ENCODE data around the gene BHLHE41.

The BHLHE41 gene

DNA sequence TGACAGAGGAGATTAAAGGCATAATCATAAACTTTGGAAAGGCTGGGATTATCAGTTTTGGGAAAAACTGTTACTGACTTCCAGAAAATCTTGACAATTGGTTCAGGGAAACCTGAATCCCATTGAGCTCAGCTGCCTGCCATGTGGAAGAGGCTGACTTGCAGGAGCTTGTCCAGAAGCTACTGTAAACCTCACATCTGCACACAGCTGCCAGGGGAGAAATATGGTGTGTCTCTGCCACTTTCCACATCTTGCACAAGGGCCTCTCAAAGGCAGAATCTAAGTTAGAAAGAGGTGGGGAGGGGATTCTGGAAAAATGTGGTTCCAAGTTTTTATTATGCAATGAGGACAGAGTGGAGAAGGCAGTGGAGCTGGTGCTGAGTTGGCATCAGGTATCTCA lies 8.7 kb upstream of the BHLHE41 start:
- no peak for DNase-seq

DNA sequence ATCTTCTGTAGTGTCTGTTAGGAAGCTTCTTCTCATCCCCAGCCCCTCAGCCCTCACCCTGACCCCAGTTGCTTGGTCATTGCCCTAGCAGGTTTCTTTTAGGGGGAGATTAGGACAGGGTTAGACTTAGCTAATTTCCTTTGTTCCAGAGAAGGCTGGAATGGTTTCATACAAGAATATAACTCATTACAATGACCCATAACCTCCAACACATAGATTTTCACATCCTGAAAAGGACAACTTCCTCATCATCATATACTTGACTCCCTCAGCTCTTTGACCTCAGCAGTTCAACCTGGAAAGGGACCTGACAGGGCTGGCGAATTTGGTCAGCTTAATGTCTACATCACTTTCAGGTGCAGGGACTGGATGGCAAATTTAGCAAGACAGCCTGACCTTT lies 8.0 kb upstream of the BHLHE41 start:
- no peak for DNase-seq

DNA sequence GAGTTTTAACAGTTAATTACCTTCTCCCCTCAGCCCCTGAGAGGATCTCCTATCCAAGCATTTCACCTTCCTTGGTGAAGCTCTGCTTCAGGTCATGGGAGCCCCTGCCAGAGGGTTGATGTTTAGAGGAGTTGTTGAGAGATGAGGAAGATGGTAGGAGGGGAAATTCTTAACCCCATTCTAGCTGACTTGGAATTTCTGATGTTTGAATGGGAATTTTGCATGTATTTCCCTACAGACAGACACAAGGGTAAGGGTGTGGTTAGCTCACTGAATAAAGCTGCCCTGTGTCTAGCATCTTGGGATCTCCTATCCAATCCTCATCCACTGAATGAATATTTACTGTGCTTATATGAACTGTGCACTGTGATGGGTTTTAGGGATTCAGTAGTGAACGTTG lies 7.1 kb upstream of the BHLHE41 start:
- no peak for DNase-seq

DNA sequence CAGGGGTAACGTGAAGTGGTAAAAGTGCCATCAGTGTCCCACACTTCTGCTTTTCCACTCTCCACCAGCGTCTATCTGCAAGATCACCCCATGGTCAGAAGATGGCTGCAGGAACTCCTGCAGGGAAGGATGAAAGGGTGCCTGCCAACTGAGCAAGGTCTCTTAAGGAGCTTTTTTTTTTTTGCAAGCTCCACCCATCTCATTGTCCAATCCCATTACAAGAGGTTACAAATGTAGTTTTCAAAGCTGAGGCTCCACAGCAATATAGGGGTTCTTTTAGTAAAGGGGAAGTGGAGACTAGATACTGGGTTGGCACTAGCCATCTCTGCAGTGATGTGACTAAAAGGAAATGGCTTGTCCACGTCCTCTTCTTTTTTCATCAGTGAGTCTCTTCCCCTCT lies 5.9 kb upstream of the BHLHE41 start:
- no peak for DNase-seq

DNA sequence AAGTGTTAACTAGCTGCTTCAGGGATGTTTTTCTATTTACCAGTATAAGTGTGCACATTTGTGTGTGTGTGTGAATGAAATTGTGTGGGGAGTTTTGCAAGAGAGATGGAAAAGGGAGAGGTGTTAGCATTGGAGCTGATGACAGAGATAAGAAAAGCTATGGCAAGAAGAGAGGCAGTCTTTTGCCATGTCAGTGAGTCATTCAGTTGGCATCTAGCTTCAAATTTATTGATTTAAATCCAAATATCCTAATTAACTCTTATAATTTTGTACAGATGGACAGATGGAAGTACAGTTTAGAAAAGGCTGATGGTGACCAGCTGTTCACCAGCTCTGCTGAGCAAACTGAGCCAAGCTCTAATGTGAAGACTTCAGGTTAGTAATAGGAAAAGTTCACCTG lies 3.3 kb upstream of the BHLHE41 start:
- no peak for DNase-seq

DNA sequence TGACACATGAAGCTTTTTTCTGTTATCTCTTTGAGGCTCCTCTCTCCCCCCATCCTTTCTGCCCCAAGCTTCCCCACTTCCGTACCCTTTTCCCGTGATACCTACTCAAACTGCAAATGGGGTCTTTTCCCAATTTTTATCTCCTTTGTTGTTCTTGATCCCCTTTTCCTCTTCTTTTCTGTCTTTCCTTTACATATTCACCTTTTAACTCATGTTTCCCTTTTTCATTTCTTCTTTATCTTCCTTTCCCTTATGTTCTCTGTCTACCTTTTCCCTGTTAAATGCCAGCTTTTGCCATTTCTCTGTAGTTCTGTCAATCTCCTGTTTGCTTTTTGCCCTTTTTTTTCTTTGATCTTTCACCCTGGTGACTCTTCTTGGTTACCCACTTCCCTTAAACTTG lies 2.6 kb upstream of the BHLHE41 start:
- DNase-seq, result no peak

DNA sequence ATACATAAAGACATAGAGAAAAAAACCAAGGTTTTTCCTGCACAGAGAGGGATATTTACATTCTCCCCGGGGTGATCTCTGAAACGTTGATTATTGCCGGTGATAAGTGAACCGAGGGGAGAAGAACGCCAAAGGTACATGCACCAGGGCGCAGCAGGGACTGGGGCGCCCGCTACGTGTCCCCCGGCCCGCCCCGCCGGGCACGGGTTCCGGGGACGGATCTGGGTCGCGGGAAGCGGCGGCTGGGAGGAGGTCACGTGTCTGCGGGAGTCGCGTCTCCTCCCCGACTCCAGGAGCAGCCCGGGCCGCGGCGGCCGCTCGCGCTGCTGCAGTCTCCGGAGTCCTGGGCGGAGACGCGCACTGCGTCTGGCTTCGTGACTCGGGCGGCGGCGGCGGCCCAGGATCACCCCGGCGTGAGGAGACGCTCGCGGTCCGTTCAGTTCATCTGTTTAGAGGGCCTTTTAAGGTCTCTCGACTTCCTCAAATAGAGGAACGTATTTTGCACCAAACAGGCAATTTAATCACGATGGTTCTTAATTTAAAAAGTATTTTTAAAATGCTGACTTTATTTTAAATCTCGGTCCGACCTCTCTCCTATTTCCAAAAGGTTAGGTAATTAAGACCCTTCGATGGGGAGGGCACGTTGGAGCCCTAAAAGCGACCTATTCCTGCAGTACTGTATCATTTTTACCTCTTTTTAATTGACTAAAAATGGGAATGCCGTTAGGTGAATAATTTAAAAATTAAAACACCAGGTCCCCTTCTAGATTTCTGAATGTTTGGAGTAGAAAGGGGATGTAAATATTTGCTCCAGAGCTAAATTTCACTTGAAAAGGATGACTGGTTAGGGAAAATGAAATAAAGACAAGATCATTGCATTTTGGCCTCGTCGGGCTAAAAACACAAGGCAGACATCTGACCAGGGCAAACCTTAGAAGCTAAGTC lies 1.8 kb upstream of the BHLHE41 start:
- DNase-seq, result peak; percentile 87

DNA sequence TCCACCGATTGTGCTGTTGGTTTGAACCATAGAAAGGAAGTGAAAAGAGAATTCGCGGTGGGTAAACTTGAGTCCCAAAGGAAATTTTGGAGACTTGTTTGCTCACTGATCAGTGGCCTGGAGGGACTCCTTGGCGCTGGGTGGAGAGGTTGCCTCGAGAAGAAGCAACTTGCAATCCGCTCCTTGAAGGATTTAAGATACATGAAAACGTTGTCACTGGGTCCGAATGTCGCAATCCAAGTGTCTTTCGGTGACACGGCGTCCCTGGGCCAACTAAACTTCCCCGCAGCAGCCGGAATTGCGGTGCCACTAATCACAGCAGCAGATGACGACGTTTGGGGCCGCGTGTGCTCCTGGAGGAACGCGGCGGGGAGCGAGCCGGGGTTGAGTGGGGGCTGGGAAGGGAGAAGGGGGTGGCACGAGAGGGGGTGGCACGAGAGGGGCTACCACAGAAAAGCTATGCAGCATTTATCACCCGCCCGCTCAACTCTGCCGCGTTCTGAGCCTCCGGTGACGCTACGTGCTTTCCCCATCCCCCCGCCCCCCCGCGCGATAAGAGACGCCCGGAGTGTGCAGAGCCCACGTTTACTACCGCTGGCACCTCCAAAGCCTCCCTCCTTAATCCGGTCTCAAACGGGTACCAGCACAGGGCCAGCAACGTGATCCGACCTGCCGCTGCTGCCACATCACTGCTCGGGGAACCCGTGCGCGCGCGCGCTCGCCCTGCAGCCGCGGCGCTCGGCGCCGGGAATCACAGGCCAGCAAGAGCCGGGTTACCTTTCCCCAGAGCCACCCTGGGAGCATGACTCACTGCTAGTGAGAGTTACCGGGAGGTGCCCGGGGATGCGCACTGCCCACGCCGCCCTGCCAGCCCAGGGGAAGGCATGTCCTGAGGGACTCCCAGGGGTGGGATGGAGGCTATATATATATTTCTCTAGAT lies 833 bp upstream of the BHLHE41 start:
- peak; percentile 81 for DNase-seq

DNA sequence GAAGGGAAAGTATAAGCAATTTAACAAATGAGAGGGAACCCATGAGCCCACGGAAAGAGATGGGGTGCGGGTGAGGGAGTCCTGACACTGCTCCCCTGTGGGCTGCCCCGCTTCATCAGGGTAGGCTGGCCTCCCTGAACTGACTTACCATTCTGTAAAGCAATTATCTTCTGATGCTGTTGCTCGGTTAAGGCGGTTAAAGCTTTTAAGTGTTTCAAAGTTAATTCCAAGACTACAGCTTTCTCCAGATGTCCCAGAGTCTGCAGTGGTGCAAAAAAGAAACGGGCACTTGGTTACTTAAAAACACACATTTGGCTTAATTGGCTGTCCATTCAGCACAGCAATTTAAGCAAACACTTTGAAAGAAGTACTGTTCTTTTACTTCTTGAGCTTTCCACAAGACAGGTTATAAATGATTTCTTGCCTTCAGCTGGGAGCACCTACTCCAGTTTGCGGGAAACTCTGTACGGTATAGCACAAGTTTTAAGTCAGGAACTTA lies 1.3 kb downstream of the BHLHE41 start:
- no peak for DNase-seq

DNA sequence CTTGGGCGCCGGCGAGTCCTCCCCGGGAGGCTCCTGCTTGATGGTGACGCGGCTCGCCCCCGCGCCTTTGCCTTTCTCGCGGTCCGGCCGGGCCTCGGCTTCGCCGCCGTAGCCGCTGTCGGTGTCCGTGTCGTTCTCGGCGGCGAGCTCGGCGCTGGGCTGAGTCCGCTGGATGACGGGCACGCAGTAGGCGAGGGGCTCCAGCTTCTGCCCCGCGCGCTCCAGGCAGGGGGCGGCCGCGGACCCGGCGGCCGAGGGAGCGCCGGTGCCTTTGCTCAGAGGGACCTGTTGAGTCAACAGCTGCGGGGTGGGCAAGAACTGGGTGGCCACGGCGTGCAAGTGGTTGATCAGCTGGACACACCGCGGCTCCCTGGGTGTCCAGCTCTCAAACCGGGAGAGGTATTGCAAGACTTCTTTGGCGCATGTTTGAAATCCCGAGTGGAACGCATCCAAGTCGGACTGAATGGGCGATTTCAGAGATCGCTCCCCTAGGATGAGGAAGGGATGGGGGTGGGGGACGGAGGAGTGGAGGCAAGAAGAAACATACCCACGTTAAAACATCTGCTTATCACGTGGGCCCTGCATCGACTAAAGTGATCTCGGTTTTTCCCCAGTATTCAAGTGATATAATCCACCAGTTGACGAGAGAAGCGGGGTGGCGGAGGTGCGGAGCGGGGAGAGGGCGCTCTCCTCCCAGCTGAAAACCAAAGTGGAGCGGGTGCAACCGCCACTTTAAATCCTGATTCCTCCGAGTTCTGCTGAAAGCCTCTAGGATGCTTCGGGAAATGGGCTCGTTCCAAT lies 2.0 kb downstream of the BHLHE41 start:
- DNase-seq, result peak; percentile 63

DNA sequence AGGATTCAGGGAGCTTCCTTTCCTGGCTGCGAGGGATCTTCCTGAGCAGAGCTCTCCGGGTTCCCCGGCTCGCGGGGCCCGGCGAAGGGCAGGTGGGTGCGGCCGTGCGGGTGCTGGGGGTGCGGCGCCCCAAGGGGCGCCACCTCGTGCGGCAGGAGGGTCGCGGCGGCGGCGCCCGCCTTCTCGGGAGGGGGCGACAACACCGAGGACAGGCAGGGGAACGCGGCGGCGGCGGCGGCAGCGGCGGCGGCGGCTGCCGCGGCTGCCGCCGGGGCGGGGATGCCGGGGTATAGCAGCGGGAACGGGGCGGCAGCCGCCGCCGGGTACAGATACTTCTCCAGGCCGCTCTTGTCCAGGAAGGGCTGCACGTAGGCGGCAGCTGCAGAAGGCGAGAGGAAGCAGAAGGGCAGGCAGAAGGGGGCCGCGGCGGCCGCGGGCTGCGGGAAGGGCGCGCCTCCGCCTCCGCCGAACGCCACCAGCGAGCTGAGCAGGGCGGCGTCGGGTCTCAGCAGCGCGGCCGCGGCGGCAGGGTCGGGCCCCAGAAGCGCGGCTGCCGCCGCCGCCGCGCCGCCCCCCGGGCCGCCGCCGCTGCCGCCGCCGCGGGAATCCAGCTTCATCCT lies 2.7 kb downstream of the BHLHE41 start:
- DNase-seq, result peak; percentile 39

DNA sequence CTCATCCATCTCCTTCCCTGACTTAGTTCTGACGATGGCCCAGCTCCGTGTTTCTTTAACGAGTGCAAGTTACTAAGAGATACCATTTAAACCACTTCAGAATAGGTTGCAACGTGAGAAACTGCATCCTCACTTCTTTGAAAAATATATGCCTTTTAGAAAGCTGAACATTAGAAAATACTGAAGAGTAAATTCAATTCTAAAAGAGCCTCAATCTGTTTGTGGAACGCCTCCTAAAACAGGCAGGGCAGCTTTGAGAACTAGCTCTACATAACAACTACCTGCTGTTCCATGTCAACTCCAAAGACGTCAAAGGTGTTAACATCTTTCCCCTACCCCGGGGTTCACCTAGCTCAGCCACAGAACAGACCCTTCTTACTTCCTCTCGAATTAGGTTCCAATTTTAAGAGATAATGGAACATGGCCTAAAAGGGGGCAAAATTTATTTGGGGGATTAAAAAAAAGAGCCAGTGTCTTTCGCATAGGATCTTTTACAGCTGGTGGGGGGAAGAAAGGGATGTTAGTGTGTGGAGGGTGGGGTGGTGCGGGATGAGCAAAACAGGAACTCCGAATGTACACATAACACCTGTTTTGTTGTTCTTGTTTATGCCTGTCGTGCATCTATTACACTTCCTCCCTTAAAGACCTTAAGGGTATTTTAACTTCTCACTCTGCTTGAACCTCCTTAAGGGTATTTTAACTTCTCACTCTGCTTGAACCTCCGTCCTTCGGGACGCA lies 3.3 kb downstream of the BHLHE41 start:
- DNase-seq, result no peak

DNA sequence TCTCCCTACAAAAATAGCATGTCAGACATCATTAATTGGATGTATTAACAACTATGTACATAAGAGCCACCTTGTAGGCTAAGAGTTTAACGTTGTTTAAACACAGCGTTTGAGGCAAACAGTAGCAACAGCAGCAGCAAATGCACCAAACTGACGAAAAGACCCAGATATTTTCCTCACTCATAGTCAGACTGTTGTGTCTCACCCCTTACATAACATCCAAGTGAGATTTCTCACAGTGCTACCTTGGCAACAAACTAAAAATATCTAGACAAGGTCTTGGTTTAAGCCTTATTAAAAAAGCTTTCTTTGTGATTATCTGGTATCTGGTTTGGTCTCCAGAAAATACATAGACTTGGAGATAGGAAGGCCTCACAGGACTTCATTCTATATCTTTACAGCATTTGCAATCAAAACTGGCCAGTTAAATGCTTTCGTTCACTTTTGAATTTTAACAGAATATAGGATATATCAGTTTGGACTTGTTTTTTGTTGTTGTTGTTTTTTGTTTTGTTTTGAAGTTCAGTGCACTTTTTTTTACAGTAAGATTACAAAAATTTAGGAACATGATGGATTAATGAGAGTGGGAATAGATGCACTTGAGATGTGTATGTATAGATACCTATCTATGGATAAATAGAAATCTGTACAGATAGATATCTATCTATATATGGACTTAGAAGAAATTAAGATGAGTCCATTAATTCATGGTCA lies 4.1 kb downstream of the BHLHE41 start:
- no peak for DNase-seq

DNA sequence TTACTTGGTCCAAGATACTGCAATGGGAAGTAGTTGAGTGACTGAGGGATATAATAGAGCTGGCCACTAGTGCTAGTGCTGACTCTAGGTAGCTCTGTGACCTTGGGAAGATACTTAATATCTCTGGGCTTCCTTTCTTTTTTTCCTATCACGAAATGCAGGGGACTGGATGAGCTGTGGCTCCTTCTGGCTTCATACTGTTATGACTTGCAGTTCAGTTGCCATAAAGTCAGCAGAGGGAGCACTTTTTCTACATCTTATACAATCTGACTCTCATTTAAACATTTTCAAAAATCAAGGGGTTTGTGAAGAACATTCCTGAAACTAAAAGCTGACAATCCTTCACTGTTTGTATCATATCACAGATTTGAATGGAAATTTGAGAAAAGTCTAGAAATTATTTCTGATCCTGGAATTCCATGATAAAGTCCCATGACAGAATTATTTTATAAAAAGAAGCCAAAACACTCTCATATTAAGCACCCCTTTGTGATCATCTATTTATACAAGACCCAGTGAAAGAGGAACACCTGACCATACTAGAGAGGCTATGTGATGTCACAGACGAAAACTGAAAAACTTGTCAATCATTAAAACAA lies 5.3 kb downstream of the BHLHE41 start:
- peak; percentile 69 for DNase-seq

DNA sequence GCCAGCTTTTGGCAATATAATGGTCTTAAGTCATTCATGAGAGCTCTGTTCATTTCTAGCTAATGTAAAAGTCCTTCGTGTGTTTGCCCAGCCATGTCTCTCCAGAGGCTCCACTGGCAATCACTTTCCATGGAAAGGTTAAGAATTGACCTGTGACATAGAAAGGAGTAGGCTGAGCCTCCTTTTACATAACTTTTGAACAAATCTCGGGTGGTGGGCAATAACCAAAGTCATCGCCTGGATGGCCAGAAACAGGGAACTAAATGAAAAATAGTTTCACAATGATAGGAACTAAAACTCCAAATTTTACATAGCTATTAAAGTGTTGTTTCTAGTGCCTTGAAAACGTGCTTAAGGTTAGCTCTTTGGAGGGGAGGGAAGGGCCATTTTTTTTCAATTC lies 6.5 kb downstream of the BHLHE41 start:
- no peak for DNase-seq

DNA sequence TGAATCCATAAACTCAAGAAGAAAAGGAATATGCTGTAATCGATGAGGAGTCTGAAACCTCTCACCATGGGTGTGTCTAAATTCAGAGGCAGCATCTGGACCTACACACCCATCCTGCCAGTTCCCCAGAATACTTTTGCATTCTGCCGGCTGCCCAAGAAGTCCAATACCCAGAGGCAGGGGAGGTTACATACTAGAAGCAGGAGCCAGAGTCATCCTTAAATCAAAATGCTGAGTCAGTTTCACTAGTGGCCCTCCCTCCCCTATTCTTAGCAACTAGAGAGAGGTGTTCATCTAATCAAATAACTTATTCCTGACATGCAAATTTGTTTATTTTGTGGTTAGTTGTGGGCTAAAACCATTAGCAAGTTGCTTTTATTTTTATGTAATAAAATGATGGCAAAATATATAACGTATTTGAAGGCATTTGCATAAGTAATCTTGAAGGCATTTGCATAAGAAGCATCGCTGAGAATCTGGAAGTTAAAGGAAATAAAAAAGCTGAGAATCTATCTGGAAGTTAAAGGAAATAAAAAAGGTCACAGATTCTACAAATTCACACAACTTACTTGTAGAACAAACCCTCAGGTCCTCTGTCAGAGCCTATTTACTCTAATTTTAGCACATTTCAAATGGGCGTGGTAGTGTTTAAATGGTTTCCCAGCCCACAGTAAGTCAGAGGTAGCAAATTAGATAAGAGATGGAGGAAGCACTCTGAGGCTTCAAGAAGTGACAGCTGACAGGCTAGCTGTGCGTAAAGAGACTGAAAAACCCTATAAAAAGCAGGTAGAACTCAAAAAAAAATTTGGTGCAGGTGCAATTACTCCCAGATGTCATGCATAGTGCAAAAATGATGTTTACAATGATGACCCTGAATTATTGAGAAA lies 7.8 kb downstream of the BHLHE41 start:
- DNase-seq, result no peak

DNA sequence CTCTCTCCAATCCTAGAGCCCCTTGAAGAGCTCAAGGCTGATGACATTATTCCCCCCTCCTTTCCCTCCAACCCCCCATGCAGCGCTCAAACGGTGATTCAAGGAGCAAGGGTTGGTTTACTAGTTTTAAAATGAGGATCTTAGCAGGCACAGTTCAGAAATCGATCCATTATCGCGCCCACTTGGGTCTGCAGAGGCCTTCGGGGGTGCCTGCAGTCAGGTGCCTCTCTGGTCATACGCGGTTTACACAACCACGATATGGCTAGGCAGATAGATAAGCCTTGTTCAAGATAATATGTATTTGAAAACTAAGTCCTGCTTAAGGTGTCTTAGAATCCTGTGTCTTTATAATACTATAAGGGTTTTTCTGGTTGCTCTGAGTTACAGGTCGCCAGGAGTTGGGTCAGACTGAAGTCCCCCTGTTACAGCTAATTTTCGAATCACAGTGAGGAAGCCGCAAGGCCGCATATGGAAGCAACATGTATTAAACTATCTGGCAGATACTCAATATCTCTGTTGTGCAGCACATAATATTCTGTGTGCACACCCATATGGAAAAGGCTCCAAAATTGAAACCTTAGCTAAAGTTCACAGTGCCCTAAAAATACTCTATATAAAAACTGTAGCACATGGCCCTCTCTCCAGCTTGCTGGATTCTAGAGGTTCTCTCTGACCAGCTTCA lies 10.0 kb downstream of the BHLHE41 start:
- no peak for DNase-seq
